Measurements from ENCODE around the gene PRKG1. TPM values are rescaled to one million over a fixed set of nuclear protein-coding genes. Genes with fewer than 3 reads are reported as not detected.
"Not testable (repeated sequence)": the region's sequence is repeated elsewhere in the genome, so short reads cannot be mapped to it uniquely, and the experiment has no call there.

The PRKG1 gene
- total RNA-seq, 2 experiments from 2014 or later: not detected

- H3K36me3 Mint-ChIP-seq: no peaks in the 10 kb centered on the region
- H3K4me1 Mint-ChIP-seq (ENCODE audit: low read depth): no peaks in the 10 kb centered on the region
- no peak for DNase-seq
- ChIA-PET CTCF (no interaction called here), POLR2A (no interaction called here)
- no peak overlapping the region for H3K4me3 Mint-ChIP-seq
- no peaks in the 10 kb centered on the region for H3K9me3 Mint-ChIP-seq
- H3K27me3 Mint-ChIP-seq: no peaks in the 10 kb centered on the region
- intact Hi-C loops (cut with micrococcal nuclease): no loop called here
- H3K27ac Mint-ChIP-seq: no peak overlapping the region
Measured at GRCh38 chr10:51137756-51138529, 63.7 kb downstream of the PRKG1 start.

GRCh38 chr10:51139176-51139575 lies 64.9 kb downstream of the PRKG1 start:
- Mint-ChIP-seq H3K4me3 (no peak overlapping the region), H3K36me3 (no peaks in the 10 kb centered on the region), H3K4me1 (ENCODE audit: low read depth) (no peaks in the 10 kb centered on the region), H3K27ac (no peak overlapping the region), H3K9me3 (no peaks in the 10 kb centered on the region), H3K27me3 (no peaks in the 10 kb centered on the region)
- intact Hi-C loops (cut with micrococcal nuclease): no loop called here
- POLR2A ChIA-PET: no interaction called here
- DNase-seq: no peak
- CTCF ChIA-PET: no interaction called here

- DNase-seq: no peak
- no peaks in the 10 kb centered on the region for H3K36me3 Mint-ChIP-seq
- H3K9me3 Mint-ChIP-seq: no peaks in the 10 kb centered on the region
- ChIA-PET POLR2A (no interaction called here), CTCF (no interaction called here)
- intact Hi-C loops (cut with micrococcal nuclease): no loop called here
- no peaks in the 10 kb centered on the region for H3K27me3 Mint-ChIP-seq
- no peak overlapping the region for H3K27ac Mint-ChIP-seq
- no peak overlapping the region for H3K4me3 Mint-ChIP-seq
- no peaks in the 10 kb centered on the region for H3K4me1 Mint-ChIP-seq (ENCODE audit: low read depth)
Measured at GRCh38 chr10:51141010-51141409, 66.7 kb downstream of the PRKG1 start.

GRCh38 chr10:51144161-51144781 lies 70.0 kb downstream of the PRKG1 start:
- Mint-ChIP-seq H3K27ac (no peak overlapping the region), H3K4me3 (no peak overlapping the region), H3K4me1 (ENCODE audit: low read depth) (no peaks in the 10 kb centered on the region), H3K36me3 (no peaks in the 10 kb centered on the region), H3K9me3 (no peaks in the 10 kb centered on the region), H3K27me3 (no peaks in the 10 kb centered on the region)
- ChIA-PET CTCF (no interaction called here), POLR2A (no interaction called here)
- intact Hi-C loops (cut with micrococcal nuclease): no loop called here
- DNase-seq: no peak

- ChIA-PET POLR2A (no interaction called here), CTCF (no interaction called here)
- no peak for DNase-seq
- intact Hi-C loops (cut with micrococcal nuclease): no loop called here
- H3K4me1 Mint-ChIP-seq (ENCODE audit: low read depth): no peaks in the 10 kb centered on the region
- H3K27ac Mint-ChIP-seq: no peak overlapping the region
- no peaks in the 10 kb centered on the region for H3K27me3 Mint-ChIP-seq
- no peaks in the 10 kb centered on the region for H3K9me3 Mint-ChIP-seq
- no peak overlapping the region for H3K4me3 Mint-ChIP-seq
- H3K36me3 Mint-ChIP-seq: no peaks in the 10 kb centered on the region
Measured at GRCh38 chr10:51145375-51145774, 71.1 kb downstream of the PRKG1 start.

- DNase-seq: no peak
- ChIA-PET POLR2A (no interaction called here), CTCF (no interaction called here)
- intact Hi-C loops (cut with micrococcal nuclease): no loop called here
- Mint-ChIP-seq H3K4me3 (no peak overlapping the region), H3K36me3 (no peaks in the 10 kb centered on the region), H3K9me3 (no peaks in the 10 kb centered on the region), H3K4me1 (ENCODE audit: low read depth) (no peaks in the 10 kb centered on the region), H3K27ac (no peak overlapping the region), H3K27me3 (no peaks in the 10 kb centered on the region)
Measured at GRCh38 chr10:51147644-51148399, 73.5 kb downstream of the PRKG1 start.

GRCh38 chr10:51156926-51157325 lies 82.6 kb downstream of the PRKG1 start:
- ChIA-PET CTCF (no interaction called here), POLR2A (no interaction called here)
- DNase-seq: no peak
- no peak overlapping the region for H3K4me3 Mint-ChIP-seq
- H3K27ac Mint-ChIP-seq: no peak overlapping the region
- intact Hi-C loops (cut with micrococcal nuclease): no loop called here
- H3K9me3 Mint-ChIP-seq: no peaks in the 10 kb centered on the region
- H3K27me3 Mint-ChIP-seq: no peaks in the 10 kb centered on the region
- H3K36me3 Mint-ChIP-seq: no peaks in the 10 kb centered on the region
- H3K4me1 Mint-ChIP-seq (ENCODE audit: low read depth): no peaks in the 10 kb centered on the region

- no peaks in the 10 kb centered on the region for H3K4me1 Mint-ChIP-seq (ENCODE audit: low read depth)
- H3K36me3 Mint-ChIP-seq: no peaks in the 10 kb centered on the region
- no peaks in the 10 kb centered on the region for H3K27me3 Mint-ChIP-seq
- POLR2A ChIA-PET: no interaction called here
- H3K4me3 Mint-ChIP-seq: no peak overlapping the region
- CTCF ChIA-PET: no interaction called here
- H3K27ac Mint-ChIP-seq: no peak overlapping the region
- no peaks in the 10 kb centered on the region for H3K9me3 Mint-ChIP-seq
- DNase-seq: no peak
- intact Hi-C loops (cut with micrococcal nuclease): no loop called here
Measured at GRCh38 chr10:51158832-51159231, 84.5 kb downstream of the PRKG1 start.

GRCh38 chr10:51159841-51160240 lies 85.6 kb downstream of the PRKG1 start:
- Mint-ChIP-seq H3K36me3 (no peaks in the 10 kb centered on the region), H3K9me3 (no peaks in the 10 kb centered on the region), H3K4me1 (ENCODE audit: low read depth) (no peaks in the 10 kb centered on the region), H3K27me3 (no peaks in the 10 kb centered on the region), H3K27ac (no peak overlapping the region), H3K4me3 (no peak overlapping the region)
- CTCF ChIA-PET: no interaction called here
- no peak for DNase-seq
- intact Hi-C loops (cut with micrococcal nuclease): no loop called here
- POLR2A ChIA-PET: no interaction called here

GRCh38 chr10:51162002-51162401 lies 87.7 kb downstream of the PRKG1 start:
- Mint-ChIP-seq H3K27me3 (no peaks in the 10 kb centered on the region), H3K27ac (no peak overlapping the region), H3K4me3 (no peak overlapping the region), H3K36me3 (no peaks in the 10 kb centered on the region), H3K4me1 (ENCODE audit: low read depth) (no peaks in the 10 kb centered on the region), H3K9me3 (no peaks in the 10 kb centered on the region)
- DNase-seq: no peak
- intact Hi-C loops (cut with micrococcal nuclease): no loop called here
- ChIA-PET POLR2A (no interaction called here), CTCF (no interaction called here)

GRCh38 chr10:51163380-51164049 lies 89.2 kb downstream of the PRKG1 start:
- H3K9me3 Mint-ChIP-seq; DNase-seq; H3K4me1 Mint-ChIP-seq (ENCODE audit: low read depth); H3K4me3 Mint-ChIP-seq; H3K36me3 Mint-ChIP-seq; H3K27ac Mint-ChIP-seq; POLR2A ChIA-PET; CTCF ChIA-PET; intact Hi-C loops (cut with micrococcal nuclease); H3K27me3 Mint-ChIP-seq: not testable (repeated sequence)

GRCh38 chr10:51168086-51168815 lies 94.0 kb downstream of the PRKG1 start:
- Mint-ChIP-seq H3K27ac (no peak overlapping the region), H3K36me3 (no peaks in the 10 kb centered on the region), H3K4me3 (no peak overlapping the region), H3K9me3 (no peaks in the 10 kb centered on the region), H3K4me1 (ENCODE audit: low read depth) (no peaks in the 10 kb centered on the region), H3K27me3 (no peaks in the 10 kb centered on the region)
- CTCF ChIA-PET: no interaction called here
- DNase-seq: no peak
- intact Hi-C loops (cut with micrococcal nuclease): no loop called here
- POLR2A ChIA-PET: no interaction called here
